WTC11 (cell line): ENCODE results near the gene CDC5L.

Source experiments
- AFF4 ChIP-seq: sonication (generic); formaldehyde crosslinking; IDR thresholded peaks from 2 replicates; pipeline ENCODE4 v1.8.1; 2023; ENCODE audit warnings: mild to moderate bottlenecking, missing genetic modification reagents, borderline replicate concordance
- ATF3 ChIP-seq: sonication (generic); formaldehyde crosslinking; conservative IDR thresholded peaks from 2 replicates; pipeline ENCODE4 v1.8.1; 2022; ENCODE audit warnings: mild to moderate bottlenecking, missing genetic modification reagents
- CTCF ChIP-seq: fragments of 200-600 bp; IDR thresholded peaks from 2 replicates; pipeline ENCODE4 v1.8.0; 2022; ENCODE audit warnings: antibody characterized with exemption
- E2F5 ChIP-seq: sonication (generic); formaldehyde crosslinking; IDR thresholded peaks from 2 replicates; pipeline ENCODE4 v1.8.1; 2022; ENCODE audit warnings: mild to moderate bottlenecking, moderate library complexity, missing genetic modification reagents
- OVOL2 ChIP-seq: fragments of 250-450 bp; sonication (Bioruptor Pico); IDR thresholded peaks from 2 replicates; pipeline ENCODE4 v1.9.0; 2021; ENCODE audit warnings: mild to moderate bottlenecking, borderline replicate concordance
- PRRX2 ChIP-seq: fragments of 250-450 bp; sonication (Bioruptor Pico); IDR thresholded peaks from 2 replicates; pipeline ENCODE4 v1.8.0; 2021; ENCODE audit warnings: mild to moderate bottlenecking
- ZBTB43 ChIP-seq: sonication (generic); formaldehyde crosslinking; IDR thresholded peaks from 2 replicates; pipeline ENCODE4 v1.8.1; 2023; ENCODE audit warnings: mild to moderate bottlenecking, missing genetic modification reagents
- ZNF232 ChIP-seq: sonication (generic); formaldehyde crosslinking; IDR thresholded peaks from 2 replicates; pipeline ENCODE4 v1.8.0; 2022; ENCODE audit warnings: mild to moderate bottlenecking, missing genetic modification reagents

- TF ChIP-seq CTCF (no peak), AFF4 (no peak), PRRX2 (CRISPR knock-in tag) (no peak), ZNF232 (no peak), ZBTB43 (CRISPR knock-in tag) (no peak), E2F5 (CRISPR knock-in tag) (no peak), ATF3 (no peak), OVOL2 (CRISPR knock-in tag) (no peak)
These were observed 112.1 kb downstream of the CDC5L start for GRCh38 chr6:44499609-44500008.
